Measurements from ENCODE around the gene NTM.

Gene NTM

GRCh38 chr11:132020001-132020400 lies 649.6 kb downstream of the NTM start:
- Histone ChIP-seq H3K36me3 (replicated peaks; ENCODE audit: low read depth, low read length) (no peaks in the 10 kb centered on the region), H3K4me2 (ENCODE audit: low read length) (no peak overlapping the region)

GRCh38 chr11:132022285-132022684 lies 651.9 kb downstream of the NTM start:
- Histone ChIP-seq H3K27ac (ENCODE audit: low read length) (no peak overlapping the region), H3K9me3 (ENCODE audit: insufficient read depth, low read length) (no peaks in the 10 kb centered on the region), H3K4me3 (ENCODE audit: low read length) (no peak overlapping the region), H3K9ac (ENCODE audit: low read length) (no peak overlapping the region), H3K36me3 (replicated peaks; ENCODE audit: low read depth, low read length) (no peaks in the 10 kb centered on the region), H3K27me3 (ENCODE audit: low read depth, low read length) (peaks cover 7% of the 10 kb centered on the region; the same call in 1 of the 2 replicates), H4K20me1 (ENCODE audit: insufficient read depth, low read length) (no peaks in the 10 kb centered on the region), H3K4me1 (ENCODE audit: low read length) (no peaks in the 10 kb centered on the region), H3K79me2 (ENCODE audit: low read length) (no peaks in the 10 kb centered on the region), H3K4me2 (ENCODE audit: low read length) (no peak overlapping the region), H2AFZ (ENCODE audit: low read depth, low read length) (no peak overlapping the region)
- no peak for TF ChIP-seq CTCF (IDR thresholded peaks at IDR 0.05; ENCODE audit: low read depth, low read length)
- no peak for TF ChIP-seq EZH2phosphoT487 (IDR thresholded peaks at IDR 0.05; ENCODE audit: low read depth)

More at GRCh38 chr11:132020001-132020400, 649.6 kb downstream of the NTM start:
- Histone ChIP-seq H2AFZ (ENCODE audit: low read depth, low read length) (no peak overlapping the region), H3K27ac (ENCODE audit: low read length) (no peak overlapping the region), H3K79me2 (ENCODE audit: low read length) (no peaks in the 10 kb centered on the region), H3K4me1 (ENCODE audit: low read length) (no peaks in the 10 kb centered on the region), H3K9ac (ENCODE audit: low read length) (no peak overlapping the region), H4K20me1 (ENCODE audit: insufficient read depth, low read length) (no peaks in the 10 kb centered on the region), H3K9me3 (ENCODE audit: insufficient read depth, low read length) (no peaks in the 10 kb centered on the region), H3K27me3 (ENCODE audit: low read depth, low read length) (0 out of 2 replicates have a peak, but pooled peaks cover 3% of the 10 kb centered on the region), H3K4me3 (ENCODE audit: low read length) (no peak overlapping the region)
- TF ChIP-seq CTCF (IDR thresholded peaks at IDR 0.05; ENCODE audit: low read depth, low read length) (no peak), EZH2phosphoT487 (IDR thresholded peaks at IDR 0.05; ENCODE audit: low read depth) (no peak)

GRCh38 chr11:132022733-132023478 lies 652.5 kb downstream of the NTM start:
- H3K79me2 ChIP-seq (ENCODE audit: low read length) = no peaks in the 10 kb centered on the region
- H3K9ac ChIP-seq (ENCODE audit: low read length) = no peak overlapping the region
- peaks cover 7% of the 10 kb centered on the region; the same call in 1 of the 2 replicates for H3K27me3 ChIP-seq (ENCODE audit: low read depth, low read length)
- H4K20me1 ChIP-seq (ENCODE audit: insufficient read depth, low read length) = no peaks in the 10 kb centered on the region
- no peaks in the 10 kb centered on the region for H3K36me3 ChIP-seq (replicated peaks; ENCODE audit: low read depth, low read length)
- H3K4me2 ChIP-seq (ENCODE audit: low read length) = no peak overlapping the region
- H3K27ac ChIP-seq (ENCODE audit: low read length) = no peak overlapping the region
- H3K4me3 ChIP-seq (ENCODE audit: low read length) = no peak overlapping the region
- H3K9me3 ChIP-seq (ENCODE audit: insufficient read depth, low read length) = no peaks in the 10 kb centered on the region
- H3K4me1 ChIP-seq (ENCODE audit: low read length) = no peaks in the 10 kb centered on the region
- TF ChIP-seq EZH2phosphoT487 (IDR thresholded peaks at IDR 0.05; ENCODE audit: low read depth) = no peak
- TF ChIP-seq CTCF (IDR thresholded peaks at IDR 0.05; ENCODE audit: low read depth, low read length) = no peak
- H2AFZ ChIP-seq (ENCODE audit: low read depth, low read length) = no peak overlapping the region

- TF ChIP-seq CTCF (IDR thresholded peaks at IDR 0.05; ENCODE audit: low read depth, low read length) = no peak
- no peak for TF ChIP-seq EZH2phosphoT487 (IDR thresholded peaks at IDR 0.05; ENCODE audit: low read depth)
- H3K79me2 ChIP-seq (ENCODE audit: low read length) = no peaks in the 10 kb centered on the region
- no peak overlapping the region for H3K9ac ChIP-seq (ENCODE audit: low read length)
- peaks cover 7% of the 10 kb centered on the region; the same call in 1 of the 2 replicates for H3K27me3 ChIP-seq (ENCODE audit: low read depth, low read length)
- H3K4me2 ChIP-seq (ENCODE audit: low read length) = no peak overlapping the region
- no peaks in the 10 kb centered on the region for H4K20me1 ChIP-seq (ENCODE audit: insufficient read depth, low read length)
- H3K4me3 ChIP-seq (ENCODE audit: low read length) = no peak overlapping the region
- H2AFZ ChIP-seq (ENCODE audit: low read depth, low read length) = no peak overlapping the region
- no peaks in the 10 kb centered on the region for H3K4me1 ChIP-seq (ENCODE audit: low read length)
- no peaks in the 10 kb centered on the region for H3K36me3 ChIP-seq (replicated peaks; ENCODE audit: low read depth, low read length)
- no peaks in the 10 kb centered on the region for H3K9me3 ChIP-seq (ENCODE audit: insufficient read depth, low read length)
- no peak overlapping the region for H3K27ac ChIP-seq (ENCODE audit: low read length)
Observed at GRCh38 chr11:132024587-132025295, 654.3 kb downstream of the NTM start.

All from OCI-LY3 (cell line).